ENCODE results near the gene EMID1. TPM values are rescaled to one million over a fixed set of nuclear protein-coding genes. Genes with fewer than 3 reads are reported as not detected.

The EMID1 gene
- total RNA-seq, 1 experiment from 2014 or later: 9.6 TPM

DNA sequence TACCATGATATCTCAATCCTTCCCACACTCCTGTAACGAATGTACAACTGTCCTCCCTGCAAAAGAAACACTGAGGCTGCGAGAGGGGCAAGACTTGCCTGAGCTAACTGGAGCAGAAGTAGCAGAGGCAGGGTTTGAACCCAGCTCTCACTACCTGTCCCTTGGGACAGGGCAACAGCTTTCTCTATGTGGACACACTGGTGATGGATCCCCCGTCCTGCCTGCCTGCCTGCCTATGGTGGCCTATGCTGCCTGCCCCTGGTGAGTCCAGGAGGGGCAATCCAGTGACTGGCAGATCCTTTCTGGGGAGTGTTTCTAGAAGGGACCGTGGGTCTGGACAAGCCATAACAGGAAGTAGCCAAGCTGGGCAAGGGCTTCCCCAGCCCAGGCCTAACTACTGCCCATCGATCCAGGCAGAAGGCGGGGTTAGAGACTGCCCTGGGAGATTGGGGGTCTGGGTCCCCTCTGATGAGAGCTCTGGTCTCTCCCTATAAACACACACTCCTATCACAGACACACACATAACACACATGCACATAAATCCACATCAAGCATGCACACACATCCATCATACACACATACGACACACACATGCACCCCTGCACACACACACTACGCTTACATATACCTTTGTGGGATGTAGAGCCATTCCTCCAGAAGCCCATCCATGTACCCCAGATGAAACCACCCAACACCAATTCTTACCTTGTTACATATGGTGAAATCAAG lies 1.1 kb upstream of the EMID1 start:
- Histone ChIP-seq H3K4me1 (ENCODE audit: control insufficient read depth in 1 of 2, insufficient read depth in 2 of 2, low read length in 2 of 2) (peaks cover 4 to 20% of the 10 kb centered on the region in 2 experiments; a peak in 3 of 4 replicates), H3K79me2 (ENCODE audit: insufficient read depth, low read length) (no peaks in the 10 kb centered on the region), H3K4me3 (replicated peaks in 1 of 2; ENCODE audit: low read depth in 1 of 2, low read length in 2 of 2) (peak overlapping the region; percentile 63 to 70), H3K27me3 (ENCODE audit: insufficient read depth, low read length) (no peaks in the 10 kb centered on the region), H3K9me3 (ENCODE audit: control insufficient read depth in 1 of 2, insufficient read depth in 1 of 2, low read depth in 1 of 2, low read length in 2 of 2) (no peaks in the 10 kb centered on the region), H3K27ac (ENCODE audit: low read depth, low read length) (no peak overlapping the region), H3K9ac (ENCODE audit: low read length) (peak overlapping the region; percentile 70), H4K20me1 (ENCODE audit: insufficient read depth) (no peaks in the 10 kb centered on the region), H3K9me2 (ENCODE audit: insufficient read depth) (no peaks in the 10 kb centered on the region), H3K4me2 (ENCODE audit: low read length) (peak overlapping the region; percentile 91), H2AFZ (ENCODE audit: low read depth, low read length, poor library complexity, severe bottlenecking) (no peak overlapping the region), H3K36me3 (ENCODE audit: control insufficient read depth in 1 of 2, insufficient read depth in 2 of 2, low read length in 2 of 2) (no peaks in the 10 kb centered on the region)
- ATAC-seq (no peak), DNase-seq (ENCODE audit: low read depth, low spot score) (no peak)
- BruUV-seq (replicated peaks): TSS peak; percentile 47
- ChIA-PET RAD21 (ENCODE audit: low non-redundant PET in 1 of 2, low total read pairs in 2 of 2, uncharacterized antibody in 2 of 2, unreplicated experiment in 2 of 2) (interaction anchor here (1.2 to 2.6 kb wide), 2 partner anchors 41 kb away, joined by 3 to 7 read pairs; no protein-coding TSS in a partner anchor), POLR2A (no interaction called here), CTCF (interaction anchor here (0.6 to 1.8 kb wide), 2 partner anchors 12 to 41 kb away, joined by 4 to 6 read pairs; no protein-coding TSS in a partner anchor)
- TF ChIP-seq, protein P1, sequence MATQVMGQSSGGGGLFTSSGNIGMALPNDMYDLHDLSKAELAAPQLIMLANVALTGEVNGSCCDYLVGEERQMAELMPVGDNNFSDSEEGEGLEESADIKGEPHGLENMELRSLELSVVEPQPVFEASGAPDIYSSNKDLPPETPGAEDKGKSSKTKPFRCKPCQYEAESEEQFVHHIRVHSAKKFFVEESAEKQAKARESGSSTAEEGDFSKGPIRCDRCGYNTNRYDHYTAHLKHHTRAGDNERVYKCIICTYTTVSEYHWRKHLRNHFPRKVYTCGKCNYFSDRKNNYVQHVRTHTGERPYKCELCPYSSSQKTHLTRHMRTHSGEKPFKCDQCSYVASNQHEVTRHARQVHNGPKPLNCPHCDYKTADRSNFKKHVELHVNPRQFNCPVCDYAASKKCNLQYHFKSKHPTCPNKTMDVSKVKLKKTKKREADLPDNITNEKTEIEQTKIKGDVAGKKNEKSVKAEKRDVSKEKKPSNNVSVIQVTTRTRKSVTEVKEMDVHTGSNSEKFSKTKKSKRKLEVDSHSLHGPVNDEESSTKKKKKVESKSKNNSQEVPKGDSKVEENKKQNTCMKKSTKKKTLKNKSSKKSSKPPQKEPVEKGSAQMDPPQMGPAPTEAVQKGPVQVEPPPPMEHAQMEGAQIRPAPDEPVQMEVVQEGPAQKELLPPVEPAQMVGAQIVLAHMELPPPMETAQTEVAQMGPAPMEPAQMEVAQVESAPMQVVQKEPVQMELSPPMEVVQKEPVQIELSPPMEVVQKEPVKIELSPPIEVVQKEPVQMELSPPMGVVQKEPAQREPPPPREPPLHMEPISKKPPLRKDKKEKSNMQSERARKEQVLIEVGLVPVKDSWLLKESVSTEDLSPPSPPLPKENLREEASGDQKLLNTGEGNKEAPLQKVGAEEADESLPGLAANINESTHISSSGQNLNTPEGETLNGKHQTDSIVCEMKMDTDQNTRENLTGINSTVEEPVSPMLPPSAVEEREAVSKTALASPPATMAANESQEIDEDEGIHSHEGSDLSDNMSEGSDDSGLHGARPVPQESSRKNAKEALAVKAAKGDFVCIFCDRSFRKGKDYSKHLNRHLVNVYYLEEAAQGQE (IDR thresholded peaks at IDR 0.05; ENCODE audit: low read depth): no peak
- TF ChIP-seq, protein P2, sequence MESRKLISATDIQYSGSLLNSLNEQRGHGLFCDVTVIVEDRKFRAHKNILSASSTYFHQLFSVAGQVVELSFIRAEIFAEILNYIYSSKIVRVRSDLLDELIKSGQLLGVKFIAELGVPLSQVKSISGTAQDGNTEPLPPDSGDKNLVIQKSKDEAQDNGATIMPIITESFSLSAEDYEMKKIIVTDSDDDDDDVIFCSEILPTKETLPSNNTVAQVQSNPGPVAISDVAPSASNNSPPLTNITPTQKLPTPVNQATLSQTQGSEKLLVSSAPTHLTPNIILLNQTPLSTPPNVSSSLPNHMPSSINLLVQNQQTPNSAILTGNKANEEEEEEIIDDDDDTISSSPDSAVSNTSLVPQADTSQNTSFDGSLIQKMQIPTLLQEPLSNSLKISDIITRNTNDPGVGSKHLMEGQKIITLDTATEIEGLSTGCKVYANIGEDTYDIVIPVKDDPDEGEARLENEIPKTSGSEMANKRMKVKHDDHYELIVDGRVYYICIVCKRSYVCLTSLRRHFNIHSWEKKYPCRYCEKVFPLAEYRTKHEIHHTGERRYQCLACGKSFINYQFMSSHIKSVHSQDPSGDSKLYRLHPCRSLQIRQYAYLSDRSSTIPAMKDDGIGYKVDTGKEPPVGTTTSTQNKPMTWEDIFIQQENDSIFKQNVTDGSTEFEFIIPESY (IDR thresholded peaks at IDR 0.05; ENCODE audit: extremely low read depth, insufficient replicate concordance, low read length): no peak
- TF ChIP-seq SIN3A (IDR thresholded peaks at IDR 0.05; ENCODE audit: low read depth) (no peak), CEBPB (IDR thresholded peaks at IDR 0.05; ENCODE audit: low read depth) (no peak), FOSL1 (IDR thresholded peaks at IDR 0.05; ENCODE audit: low read depth) (no peak), ZFX (IDR thresholded peaks at IDR 0.05) (no peak), JUND (IDR thresholded peaks at IDR 0.05) (no peak), EGR1 (IDR thresholded peaks at IDR 0.05; ENCODE audit: low read depth) (no peak), ZNF274 (IDR thresholded peaks at IDR 0.05; ENCODE audit: low read depth, low read length) (no peak), ELF1 (IDR thresholded peaks at IDR 0.05; ENCODE audit: borderline replicate concordance, low read depth) (no peak), YY1 (IDR thresholded peaks at IDR 0.05; ENCODE audit: extremely low read depth, insufficient replicate concordance, low read depth, low read length) (no peak)
- intact Hi-C loops (cut with micrococcal nuclease): loop anchor here (5.0 kb wide), 1 partner anchor 153 kb away; no protein-coding TSS in a partner anchor
